ENCODE data around the gene THAP10. TPM values are rescaled to one million over a fixed set of nuclear protein-coding genes. Genes with fewer than 3 reads are reported as not detected.

Gene THAP10
- polyA plus RNA-seq, 1 of the 3 experiments (the other 2 are of a cell fraction): 3.2 TPM

DNA sequence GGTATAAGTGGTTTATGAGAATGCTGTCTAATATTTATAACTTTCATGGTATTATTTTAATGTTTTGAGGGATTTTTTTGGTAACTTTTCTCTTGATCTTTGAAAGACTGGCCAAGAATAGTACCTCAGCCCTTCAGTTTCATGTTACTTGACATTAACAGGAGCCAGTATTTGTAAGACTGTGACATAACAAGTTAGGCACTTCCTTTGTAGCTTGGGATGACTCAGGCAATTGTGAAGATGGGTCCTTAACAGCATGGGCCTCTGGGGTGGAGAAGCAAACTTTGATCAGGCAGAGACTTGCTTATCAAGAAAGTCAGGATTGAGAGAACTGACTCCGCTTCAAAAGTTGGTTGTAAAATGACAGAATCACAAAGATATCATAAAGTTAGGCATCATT, 9.9 kb upstream of the THAP10 start (continued):
- TF ChIP-seq EP300 (IDR thresholded peaks at IDR 0.05; ENCODE audit: borderline replicate concordance in 1 of 2, low read depth in 1 of 2, low read length in 1 of 2): peak; percentile 19 to 55; a peak in 1 of 4 replicates
- TF ChIP-seq, protein P1, sequence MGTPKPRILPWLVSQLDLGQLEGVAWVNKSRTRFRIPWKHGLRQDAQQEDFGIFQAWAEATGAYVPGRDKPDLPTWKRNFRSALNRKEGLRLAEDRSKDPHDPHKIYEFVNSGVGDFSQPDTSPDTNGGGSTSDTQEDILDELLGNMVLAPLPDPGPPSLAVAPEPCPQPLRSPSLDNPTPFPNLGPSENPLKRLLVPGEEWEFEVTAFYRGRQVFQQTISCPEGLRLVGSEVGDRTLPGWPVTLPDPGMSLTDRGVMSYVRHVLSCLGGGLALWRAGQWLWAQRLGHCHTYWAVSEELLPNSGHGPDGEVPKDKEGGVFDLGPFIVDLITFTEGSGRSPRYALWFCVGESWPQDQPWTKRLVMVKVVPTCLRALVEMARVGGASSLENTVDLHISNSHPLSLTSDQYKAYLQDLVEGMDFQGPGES (IDR thresholded peaks at IDR 0.05; ENCODE audit: low read depth, low read length): no peak
- TF ChIP-seq SMC3 (IDR thresholded peaks at IDR 0.05; ENCODE audit: low read depth, low read length): no peak
- no peak for TF ChIP-seq NRF1 (IDR thresholded peaks at IDR 0.05; ENCODE audit: low read depth, low read length)
- TF ChIP-seq FOXM1 (IDR thresholded peaks at IDR 0.05; ENCODE audit: low read depth): no peak
- peak; percentile 91 for TF ChIP-seq JUND (IDR thresholded peaks at IDR 0.05)
- TF ChIP-seq GABPA (IDR thresholded peaks at IDR 0.05; ENCODE audit: low read depth): peak; percentile 37; the same call in 1 of the 2 replicates
- TF ChIP-seq, protein P2, sequence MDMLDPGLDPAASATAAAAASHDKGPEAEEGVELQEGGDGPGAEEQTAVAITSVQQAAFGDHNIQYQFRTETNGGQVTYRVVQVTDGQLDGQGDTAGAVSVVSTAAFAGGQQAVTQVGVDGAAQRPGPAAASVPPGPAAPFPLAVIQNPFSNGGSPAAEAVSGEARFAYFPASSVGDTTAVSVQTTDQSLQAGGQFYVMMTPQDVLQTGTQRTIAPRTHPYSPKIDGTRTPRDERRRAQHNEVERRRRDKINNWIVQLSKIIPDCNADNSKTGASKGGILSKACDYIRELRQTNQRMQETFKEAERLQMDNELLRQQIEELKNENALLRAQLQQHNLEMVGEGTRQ (IDR thresholded peaks at IDR 0.05; ENCODE audit: borderline replicate concordance, low read depth, low read length): no peak
- TF ChIP-seq, protein P3, sequence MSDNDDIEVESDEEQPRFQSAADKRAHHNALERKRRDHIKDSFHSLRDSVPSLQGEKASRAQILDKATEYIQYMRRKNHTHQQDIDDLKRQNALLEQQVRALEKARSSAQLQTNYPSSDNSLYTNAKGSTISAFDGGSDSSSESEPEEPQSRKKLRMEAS (IDR thresholded peaks at IDR 0.05; ENCODE audit: low read depth): 0 out of 2 replicates have a peak, but pooled peaks have one; percentile 34
- peak; percentile 84; the same call in 1 of the 2 replicates for TF ChIP-seq FOSL2 (IDR thresholded peaks at IDR 0.05; ENCODE audit: borderline replicate concordance, low read depth)
- TF ChIP-seq NFIC (IDR thresholded peaks at IDR 0.05; ENCODE audit: borderline replicate concordance): peak; percentile 42; the same call in 1 of the 2 replicates
- TF ChIP-seq TCF12 (IDR thresholded peaks at IDR 0.05): peak; percentile 89
- no peak for TF ChIP-seq SIN3A (IDR thresholded peaks at IDR 0.05; ENCODE audit: borderline replicate concordance, low read depth, low read length)
- no peak for TF ChIP-seq RFX5 (IDR thresholded peaks at IDR 0.05; ENCODE audit: low read length)
- TF ChIP-seq, protein P4, sequence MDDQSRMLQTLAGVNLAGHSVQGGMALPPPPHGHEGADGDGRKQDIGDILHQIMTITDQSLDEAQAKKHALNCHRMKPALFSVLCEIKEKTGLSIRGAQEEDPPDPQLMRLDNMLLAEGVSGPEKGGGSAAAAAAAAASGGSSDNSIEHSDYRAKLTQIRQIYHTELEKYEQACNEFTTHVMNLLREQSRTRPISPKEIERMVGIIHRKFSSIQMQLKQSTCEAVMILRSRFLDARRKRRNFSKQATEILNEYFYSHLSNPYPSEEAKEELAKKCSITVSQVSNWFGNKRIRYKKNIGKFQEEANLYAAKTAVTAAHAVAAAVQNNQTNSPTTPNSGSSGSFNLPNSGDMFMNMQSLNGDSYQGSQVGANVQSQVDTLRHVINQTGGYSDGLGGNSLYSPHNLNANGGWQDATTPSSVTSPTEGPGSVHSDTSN (IDR thresholded peaks at IDR 0.05): peak; percentile 79
- no peak for TF ChIP-seq CHD2 (IDR thresholded peaks at IDR 0.05; ENCODE audit: low read length, partially characterized antibody)
- TF ChIP-seq EZH2phosphoT487 (IDR thresholded peaks at IDR 0.05; ENCODE audit: borderline replicate concordance, low read depth): no peak

DNA sequence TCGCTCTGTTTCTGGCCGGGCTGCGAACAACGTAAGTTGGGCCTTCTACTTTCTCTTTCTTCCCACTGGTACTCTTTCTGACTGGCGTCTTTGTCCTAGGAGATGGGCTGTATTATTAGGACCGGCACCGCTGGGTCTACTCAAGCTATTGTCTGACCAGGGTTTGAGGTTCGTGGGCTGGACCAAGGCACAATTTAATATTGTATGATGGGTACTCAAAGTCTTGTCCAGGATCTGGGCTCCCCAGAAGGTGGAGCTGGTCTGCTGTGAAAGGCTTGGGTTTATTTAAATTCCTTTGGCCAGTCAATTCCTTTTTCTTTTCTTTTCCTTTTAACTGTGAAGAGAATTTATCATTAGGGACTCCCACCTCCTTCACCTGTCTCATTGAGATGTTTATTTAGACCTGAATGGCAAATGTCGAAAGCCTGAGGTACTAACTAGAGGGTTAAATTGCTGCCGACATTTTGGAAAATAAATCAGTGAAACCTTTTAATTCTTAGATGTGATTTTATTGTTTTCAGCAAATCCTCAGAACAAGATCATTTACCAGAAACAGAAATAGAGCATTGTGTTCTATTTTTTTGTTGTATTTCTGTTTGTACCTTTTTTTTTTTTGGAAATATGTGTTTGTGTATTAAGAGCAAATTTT, 803 bp upstream of the THAP10 start:
- peak; percentile 59 for DNase-seq
- Histone ChIP-seq H3K9ac (peak overlapping the region; percentile 76), H3K27me3 (ENCODE audit: insufficient read depth) (no peaks in the 10 kb centered on the region), H3K36me3 (replicated peaks in 1 of 2; ENCODE audit: control insufficient read depth in 1 of 2, insufficient read depth in 2 of 2, low read length in 1 of 2) (peaks cover 26 to 27% of the 10 kb centered on the region in 2 experiments), H3K9me3 (no peaks in the 10 kb centered on the region), H3F3A (replicated peaks; ENCODE audit: insufficient read depth) (peaks cover 13% of the 10 kb centered on the region), H4K20me1 (ENCODE audit: insufficient read depth) (no peaks in the 10 kb centered on the region), H3K4me2 (peak overlapping the region; percentile 91), H3K27ac (ENCODE audit: low read depth in 2 of 2, low read length in 1 of 2) (peak overlapping the region; percentile 91 to 99), H3K4me3 (ENCODE audit: low read depth in 2 of 2, low read length in 1 of 2) (peak overlapping the region; percentile 82 to 98), H2AFZ (ENCODE audit: low read depth) (peak overlapping the region; percentile 97), H3K9me2 (no peaks in the 10 kb centered on the region), H3K4me1 (ENCODE audit: control insufficient read depth in 1 of 2, insufficient read depth in 2 of 2, low read depth in 1 of 2, low read length in 1 of 2) (peaks cover 6 to 13% of the 10 kb centered on the region in 2 experiments; a peak in 3 of 4 replicates), H3K79me2 (ENCODE audit: insufficient read depth) (peaks cover 53% of the 10 kb centered on the region)
- TF ChIP-seq MXI1 (IDR thresholded peaks at IDR 0.05; ENCODE audit: low read depth, low read length) (no peak), RAD21 (IDR thresholded peaks at IDR 0.05; ENCODE audit: low read length) (peak; percentile 77), EZH2phosphoT487 (IDR thresholded peaks at IDR 0.05; ENCODE audit: borderline replicate concordance, low read depth) (no peak), YY1 (IDR thresholded peaks at IDR 0.05; ENCODE audit: low read depth) (peak; percentile 34; the same call in 1 of the 2 replicates), SMC3 (IDR thresholded peaks at IDR 0.05; ENCODE audit: low read depth, low read length) (peak; percentile 49), FOXM1 (IDR thresholded peaks at IDR 0.05; ENCODE audit: low read depth) (0 out of 2 replicates have a peak, but pooled peaks have one; percentile 6)
- TF ChIP-seq, protein P5, sequence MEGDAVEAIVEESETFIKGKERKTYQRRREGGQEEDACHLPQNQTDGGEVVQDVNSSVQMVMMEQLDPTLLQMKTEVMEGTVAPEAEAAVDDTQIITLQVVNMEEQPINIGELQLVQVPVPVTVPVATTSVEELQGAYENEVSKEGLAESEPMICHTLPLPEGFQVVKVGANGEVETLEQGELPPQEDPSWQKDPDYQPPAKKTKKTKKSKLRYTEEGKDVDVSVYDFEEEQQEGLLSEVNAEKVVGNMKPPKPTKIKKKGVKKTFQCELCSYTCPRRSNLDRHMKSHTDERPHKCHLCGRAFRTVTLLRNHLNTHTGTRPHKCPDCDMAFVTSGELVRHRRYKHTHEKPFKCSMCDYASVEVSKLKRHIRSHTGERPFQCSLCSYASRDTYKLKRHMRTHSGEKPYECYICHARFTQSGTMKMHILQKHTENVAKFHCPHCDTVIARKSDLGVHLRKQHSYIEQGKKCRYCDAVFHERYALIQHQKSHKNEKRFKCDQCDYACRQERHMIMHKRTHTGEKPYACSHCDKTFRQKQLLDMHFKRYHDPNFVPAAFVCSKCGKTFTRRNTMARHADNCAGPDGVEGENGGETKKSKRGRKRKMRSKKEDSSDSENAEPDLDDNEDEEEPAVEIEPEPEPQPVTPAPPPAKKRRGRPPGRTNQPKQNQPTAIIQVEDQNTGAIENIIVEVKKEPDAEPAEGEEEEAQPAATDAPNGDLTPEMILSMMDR (IDR thresholded peaks at IDR 0.05): peak; percentile 82
- POLR2A ChIA-PET: interaction anchor here (1.8 kb wide), 1 partner anchor 24 kb away, joined by 5 read pairs; no protein-coding TSS in a partner anchor
- CTCF ChIA-PET: interaction anchor here (0.7 to 2.5 kb wide), 13 partner anchors 11 to 551 kb away, joined by 3 to 12 read pairs (median 4); no protein-coding TSS in a partner anchor
- under 1% methylated on average over 10 of the region's 10 CpGs for WGBS (ENCODE audit: low lambda C conversion rate)
